GM21786 (cell line): ENCODE results near the gene CLIP2.
"Not testable (repeated sequence)": the region's sequence is repeated elsewhere in the genome, so short reads cannot be mapped to it uniquely, and the experiment has no call there.

Source experiments
- ATAC-seq: cut with Tn5 transposase; IDR thresholded peaks from one replicate; pipeline ENCODE4 v1.9.1; 2021; ENCODE audit not compliant: unreplicated experiment

CLIP2 gene

GRCh38 chr7:74289018-74289658 is at the start of gene CLIP2:
Gene CLIP2, plus strand, starts transcription at chr7:74289407. Its CDS starts 28,140 bp downstream, at chr7:74317547.
- ATAC-seq: no peak

DNA sequence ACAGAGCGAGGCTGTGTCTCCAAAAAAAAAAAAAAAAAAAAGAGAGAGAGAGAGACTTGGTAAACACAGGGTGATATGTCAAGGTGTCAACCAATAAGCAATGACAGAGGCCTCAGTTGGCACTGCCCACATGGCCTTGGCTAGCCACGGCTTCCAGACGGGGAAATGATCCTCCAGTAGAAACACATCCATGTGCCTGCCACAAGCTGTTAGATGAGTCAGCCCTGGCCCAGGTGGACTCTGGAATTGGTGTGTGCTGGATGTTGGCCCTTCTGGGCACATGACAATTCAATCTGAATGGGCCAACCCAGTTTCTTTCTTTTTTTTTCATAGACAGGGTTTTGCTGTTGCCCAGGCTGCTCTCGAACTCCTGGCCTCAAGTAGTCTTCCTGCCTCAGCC is 48.7 kb upstream of the CLIP2 start:
- no peak for ATAC-seq

DNA sequence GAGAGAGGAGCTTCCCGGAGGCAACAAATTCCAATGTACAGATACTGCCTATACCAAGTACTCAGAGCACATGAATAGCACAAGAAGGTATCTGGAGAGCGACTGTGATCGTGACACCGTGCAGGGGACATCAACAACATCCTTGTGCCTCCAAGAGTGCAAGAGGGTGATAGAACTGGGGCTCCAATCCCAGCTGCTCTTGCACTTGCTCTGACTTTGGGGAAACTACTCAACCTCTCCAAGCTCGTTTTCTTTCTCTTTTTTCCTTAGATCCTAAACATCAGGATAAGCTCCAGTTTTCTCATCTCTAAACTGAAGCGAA is 47.1 kb upstream of the CLIP2 start:
- ATAC-seq: no peak

DNA sequence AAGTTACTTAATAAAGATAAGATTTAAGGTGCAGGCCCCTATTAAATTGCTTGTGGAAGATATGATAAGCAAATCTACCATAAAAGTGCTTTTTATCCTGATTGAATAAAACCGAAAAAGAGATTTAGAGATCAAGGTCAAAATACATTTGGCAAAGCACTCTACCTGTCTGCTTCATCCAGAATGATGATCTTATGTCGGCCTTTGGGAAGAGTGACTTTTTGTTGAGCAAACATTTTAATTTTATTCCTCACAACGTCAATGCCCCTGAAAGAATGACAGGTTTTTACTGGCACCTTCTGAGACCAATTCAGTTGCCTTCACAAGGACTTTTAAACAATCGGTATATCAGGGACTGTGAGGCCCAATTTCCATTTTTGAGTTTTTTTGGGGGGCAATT is 42.7 kb upstream of the CLIP2 start:
- no peak for ATAC-seq

DNA sequence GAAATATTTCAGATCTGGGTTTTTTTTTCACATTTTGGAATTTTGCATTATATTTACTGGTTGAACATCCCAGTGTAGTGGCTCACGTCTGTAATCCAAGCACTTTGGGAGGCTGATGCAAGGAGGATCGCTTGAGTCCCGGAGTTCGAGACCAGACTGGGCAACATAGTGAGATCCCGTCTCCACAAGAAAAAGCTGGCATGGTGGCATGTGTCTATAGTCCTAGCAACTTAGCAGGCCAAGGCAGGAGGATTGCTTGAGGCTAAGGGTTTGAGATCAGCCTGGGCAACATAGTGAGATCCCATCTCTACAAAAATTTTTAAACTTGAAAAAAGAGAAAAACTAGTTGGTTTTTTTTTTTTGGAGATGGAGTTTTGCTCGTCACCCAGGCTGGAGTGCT is 41.1 kb upstream of the CLIP2 start:
- ATAC-seq: no peak

GRCh38 chr7:74249058-74249457 is 40.1 kb upstream of the CLIP2 start:
- not testable (repeated sequence) for ATAC-seq

- no peak for ATAC-seq
Measured at GRCh38 chr7:74252893-74253292, 36.3 kb upstream of the CLIP2 start.

GRCh38 chr7:74253331-74253730 is 35.9 kb upstream of the CLIP2 start:
- ATAC-seq: no peak

DNA sequence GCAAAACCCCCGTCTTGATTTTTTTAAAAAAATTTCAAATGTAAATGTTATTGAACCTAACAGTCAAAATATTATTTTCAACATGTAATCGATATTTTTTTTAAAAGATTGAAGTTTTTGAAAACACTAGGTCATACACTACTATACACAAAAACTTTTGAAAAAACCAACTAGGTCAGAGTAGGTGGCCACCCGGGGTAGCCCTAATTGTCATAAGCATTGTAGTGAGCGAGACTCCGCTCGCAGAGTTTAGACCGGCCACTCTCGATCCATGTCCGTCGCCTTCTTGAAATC is 35.4 kb upstream of the CLIP2 start:
- ATAC-seq: no peak

GRCh38 chr7:74254129-74254857 is 34.9 kb upstream of the CLIP2 start, which contains the start of gene RFC2:
Gene RFC2, minus strand, starts transcription at chr7:74254399. Its CDS starts 16 bp downstream, at chr7:74254383.
- peak; percentile 89 for ATAC-seq

GRCh38 chr7:74254858-74255379 is 34.3 kb upstream of the CLIP2 start:
- ATAC-seq: no peak

DNA sequence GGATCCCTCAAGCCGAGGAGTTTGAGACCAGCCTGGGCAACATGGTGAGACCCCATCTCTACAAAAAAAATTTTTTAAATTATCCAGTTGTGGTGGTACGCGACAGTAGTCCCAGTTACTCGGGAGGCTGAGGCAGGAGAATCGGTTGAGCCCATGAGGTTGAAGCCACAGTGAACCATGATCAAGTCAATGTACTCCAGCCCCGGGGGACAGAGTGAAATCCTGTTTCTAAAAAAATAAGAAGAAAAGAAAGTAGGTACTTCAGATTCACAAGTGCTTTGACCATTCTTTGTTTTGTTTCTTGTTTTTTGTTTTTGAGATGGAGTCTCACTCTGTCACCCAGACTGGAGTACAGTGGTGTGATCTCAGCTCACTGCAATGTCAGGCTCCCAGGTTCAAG is 33.7 kb upstream of the CLIP2 start:
- not testable (repeated sequence) for ATAC-seq

DNA sequence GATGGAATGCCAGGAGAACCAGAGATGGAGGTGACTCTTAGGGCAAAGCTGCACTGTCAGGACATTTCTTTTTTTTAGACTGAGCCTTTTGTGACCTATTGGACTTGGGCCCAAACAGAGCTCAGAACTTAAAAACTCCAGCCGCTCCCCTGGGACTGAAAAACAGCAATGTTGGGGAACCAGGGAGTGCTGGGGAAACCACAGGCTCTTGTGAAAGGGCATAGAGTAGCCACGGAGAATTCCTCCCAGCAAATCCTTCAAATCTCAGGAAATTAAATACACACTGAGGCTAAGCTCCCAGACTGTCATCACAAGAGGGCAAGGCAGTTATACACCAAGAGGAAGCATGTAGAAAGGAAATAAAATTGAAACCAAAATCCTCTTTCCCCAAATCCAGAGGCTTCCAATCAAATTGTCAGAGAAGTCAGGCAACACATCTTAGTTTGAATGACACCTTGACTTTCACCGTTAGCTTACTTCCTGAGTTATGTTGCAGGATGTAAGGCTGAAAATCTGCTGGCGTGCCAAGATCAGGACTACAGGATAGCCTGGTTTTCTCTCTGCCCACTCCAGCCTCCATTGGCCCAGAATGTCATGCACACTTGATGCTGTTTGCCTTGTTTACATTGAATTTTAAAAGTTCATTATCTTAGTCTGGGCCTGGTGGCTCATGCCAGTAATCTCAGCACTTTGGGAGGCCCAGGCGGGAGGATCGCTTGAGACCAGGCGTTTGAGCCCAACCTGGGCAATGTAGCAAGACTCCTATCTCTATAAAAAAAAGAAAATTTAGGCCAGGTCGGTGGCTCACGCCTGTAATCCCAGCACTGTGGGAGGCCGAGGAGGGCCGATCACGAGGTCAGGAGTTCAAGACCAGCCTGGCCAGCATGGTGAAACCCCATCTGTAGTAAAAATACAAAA is 32.5 kb upstream of the CLIP2 start:
- no peak for ATAC-seq

- ATAC-seq: no peak
Measured at GRCh38 chr7:74258639-74259038, 30.6 kb upstream of the CLIP2 start.

DNA sequence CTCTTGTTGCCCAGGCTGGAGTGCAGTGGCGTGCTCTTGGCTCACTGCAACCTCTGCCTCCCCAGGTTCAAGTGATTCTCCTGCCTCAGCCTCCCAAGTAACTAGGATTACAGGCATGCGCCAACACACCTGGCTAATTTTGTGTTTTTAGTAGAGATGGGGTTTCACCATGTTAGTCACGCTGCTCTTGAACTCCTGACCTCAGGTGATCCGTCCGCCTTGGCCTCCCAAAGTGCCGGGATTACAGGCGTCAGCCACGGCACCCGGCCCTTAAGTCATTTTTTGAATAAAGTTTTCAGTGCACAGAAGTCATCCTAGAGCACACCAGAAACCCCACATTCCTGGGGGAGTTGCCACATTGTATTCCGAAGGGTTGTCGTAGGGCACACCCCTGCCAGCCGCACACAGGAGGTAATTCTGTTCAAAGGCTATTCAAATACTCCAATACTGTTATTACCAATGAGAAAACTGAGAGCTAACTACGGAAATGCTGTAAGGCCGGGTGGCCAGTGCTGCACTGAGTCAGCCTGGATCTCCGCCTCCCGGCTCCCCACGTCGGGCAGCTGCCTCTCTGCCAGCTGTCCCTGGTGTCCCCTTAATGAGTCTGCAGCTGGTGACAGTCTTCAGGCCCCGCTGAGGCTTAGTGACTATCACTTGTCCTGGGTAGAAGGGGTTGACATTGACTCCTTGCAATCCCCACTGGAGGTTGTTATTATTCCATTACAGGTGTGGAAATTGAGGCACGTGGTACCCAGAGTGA is 26.4 kb upstream of the CLIP2 start:
- no peak for ATAC-seq

GRCh38 chr7:74263399-74264120 is 25.6 kb upstream of the CLIP2 start:
- no peak for ATAC-seq

GRCh38 chr7:74266191-74266963 is 22.8 kb upstream of the CLIP2 start:
- ATAC-seq: no peak

DNA sequence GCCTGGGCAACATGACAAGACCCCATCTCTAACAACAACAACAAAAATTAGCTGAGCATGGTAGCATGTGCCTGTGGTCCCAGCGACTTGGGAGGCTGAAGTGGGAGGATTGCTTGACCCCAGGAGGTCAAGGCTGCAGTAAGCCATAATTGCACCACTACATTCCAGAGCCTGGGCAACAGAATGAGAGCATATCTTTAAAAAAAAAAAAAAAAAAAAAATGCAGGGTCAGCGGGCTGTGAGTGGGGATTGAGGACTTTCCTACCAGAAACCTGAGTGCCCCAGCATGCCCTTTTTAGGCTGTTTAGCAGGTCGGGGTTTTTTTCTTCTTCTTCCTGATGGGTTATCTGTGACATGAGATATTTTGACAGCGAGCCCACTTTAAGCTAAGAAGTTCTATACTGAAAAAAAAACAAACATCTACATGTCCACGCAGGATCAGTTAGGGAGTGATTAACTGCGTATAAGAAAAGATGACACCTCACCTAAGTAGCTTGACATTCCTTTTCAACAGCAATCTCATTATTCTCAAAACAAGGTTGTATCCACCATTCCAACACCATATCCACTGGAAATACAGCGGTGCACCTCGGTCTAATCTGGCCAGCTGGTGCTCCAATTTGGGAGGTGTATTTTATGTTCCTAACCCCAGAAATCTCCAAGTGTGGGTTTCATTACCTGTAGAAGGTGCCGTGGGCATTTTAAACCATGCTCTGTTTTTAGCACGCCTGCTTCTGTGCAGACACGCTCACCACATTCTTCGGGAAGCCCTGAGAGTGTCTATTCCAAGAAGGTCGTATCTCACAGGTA is 21.2 kb upstream of the CLIP2 start:
- ATAC-seq: no peak
